GM19395 (cell line): ENCODE measurements around the gene PLCG2.
"Not testable (repeated sequence)": the region's sequence is repeated elsewhere in the genome, so short reads cannot be mapped to it uniquely, and the experiment has no call there.

ENCODE experiments used
- ATAC-seq: cut with Tn5 transposase; IDR thresholded peaks from one replicate; pipeline ENCODE4 v1.9.1; 2021; ENCODE audit warnings: mild to moderate bottlenecking, moderate library complexity; ENCODE audit not compliant: unreplicated experiment

PLCG2 gene

GRCh38 chr16:81987121-81987520 lies 208.0 kb downstream of the PLCG2 start:
- ATAC-seq, result no peak

- no peak for ATAC-seq
Measured at GRCh38 chr16:81987706-81988105, 208.6 kb downstream of the PLCG2 start.

- ATAC-seq, result no peak
Measured at GRCh38 chr16:81992859-81993258, 213.8 kb downstream of the PLCG2 start.

GRCh38 chr16:81994485-81994884 lies 215.4 kb downstream of the PLCG2 start:
- no peak for ATAC-seq

- no peak for ATAC-seq
Measured at GRCh38 chr16:81995651-81996050, 216.6 kb downstream of the PLCG2 start.

GRCh38 chr16:81996664-81997509 lies 217.8 kb downstream of the PLCG2 start:
- no peak for ATAC-seq

- no peak for ATAC-seq
Measured at GRCh38 chr16:81997738-81998137, 218.6 kb downstream of the PLCG2 start.

- no peak for ATAC-seq
Measured at GRCh38 chr16:82002831-82003230, 223.7 kb downstream of the PLCG2 start.

GRCh38 chr16:82004601-82005000 lies 225.5 kb downstream of the PLCG2 start:
- ATAC-seq, result no peak

- no peak for ATAC-seq
Measured at GRCh38 chr16:82005027-82005830, 226.1 kb downstream of the PLCG2 start.

- no peak for ATAC-seq
Measured at GRCh38 chr16:82006036-82006435, 226.9 kb downstream of the PLCG2 start.

- no peak for ATAC-seq
Measured at GRCh38 chr16:82007189-82007588, 228.1 kb downstream of the PLCG2 start.

GRCh38 chr16:82008957-82009592 lies 230.0 kb downstream of the PLCG2 start:
- no peak for ATAC-seq

GRCh38 chr16:82009789-82010188 lies 230.7 kb downstream of the PLCG2 start:
- ATAC-seq, result not testable (repeated sequence)

- ATAC-seq, result no peak
Measured at GRCh38 chr16:82010649-82011048, 231.6 kb downstream of the PLCG2 start.

- ATAC-seq, result peak; percentile 85
Measured at GRCh38 chr16:82011199-82011641, 232.1 kb downstream of the PLCG2 start, which contains the start of gene SDR42E1. Gene SDR42E1 (minus strand): TSS chr16:82011470. CDS start chr16:82000858, 10,612 bp downstream.
